Measurements from ENCODE around the gene RORB. TPM values are rescaled to one million over a fixed set of nuclear protein-coding genes. Genes with fewer than 3 reads are reported as not detected.

RORB gene
- 1 to 10 TPM; 2.2 to 2.5 TPM for total RNA-seq

GRCh38 chr9:74496819-74497747 is at the start of gene RORB:
Gene RORB, plus strand, starts transcription at chr9:74497335. Its CDS starts 642 bp downstream, at chr9:74497977.
- ATAC-seq, result peak; percentile 93 to 95
- Mint-ChIP-seq H3K27me3 (peaks cover 17 to 40% of the 10 kb centered on the region in 2 donors), H3K4me3 (peak within 1 kb of the TSS; percentile 96)

GRCh38 chr9:74447451-74448193 is 49.5 kb upstream of the RORB start:
- Mint-ChIP-seq H3K27ac (no peak overlapping the region), H3K4me3 (no peak overlapping the region), H3K27me3 (peaks cover 0 to 16% of the 10 kb centered on the region in 2 donors), H3K9me3 (peaks cover 10% of the 10 kb centered on the region), H3K4me1 (ENCODE audit: low read depth in 2 of 2) (no peaks in the 10 kb centered on the region), H3K36me3 (no peaks in the 10 kb centered on the region)
- DNase-seq (ENCODE audit: low spot score) (no peak), ATAC-seq (no peak)

More at GRCh38 chr9:74496819-74497747, at the start of gene RORB:
- H3K4me1 Mint-ChIP-seq (ENCODE audit: low read depth in 2 of 2), result peaks cover 34 to 36% of the 10 kb centered on the region in 2 donors
- H3K9me3 Mint-ChIP-seq, result no peaks in the 10 kb centered on the region
- H3K27ac Mint-ChIP-seq, result peak within 1 kb of the TSS; percentile 68 to 77
- no peaks in the 10 kb centered on the region for H3K36me3 Mint-ChIP-seq
- DNase-seq (ENCODE audit: low spot score), result peak; percentile 83

GRCh38 chr9:74449060-74449459 is 48.1 kb upstream of the RORB start:
- Mint-ChIP-seq H3K4me3 (no peak overlapping the region), H3K4me1 (ENCODE audit: low read depth in 2 of 2) (no peaks in the 10 kb centered on the region), H3K27me3 (peaks cover 0 to 17% of the 10 kb centered on the region in 2 donors), H3K9me3 (peaks cover 10% of the 10 kb centered on the region), H3K27ac (no peak overlapping the region), H3K36me3 (no peaks in the 10 kb centered on the region)
- DNase-seq (ENCODE audit: low spot score), result no peak
- ATAC-seq, result peak in 1 of 2 donors; percentile 24

DNA sequence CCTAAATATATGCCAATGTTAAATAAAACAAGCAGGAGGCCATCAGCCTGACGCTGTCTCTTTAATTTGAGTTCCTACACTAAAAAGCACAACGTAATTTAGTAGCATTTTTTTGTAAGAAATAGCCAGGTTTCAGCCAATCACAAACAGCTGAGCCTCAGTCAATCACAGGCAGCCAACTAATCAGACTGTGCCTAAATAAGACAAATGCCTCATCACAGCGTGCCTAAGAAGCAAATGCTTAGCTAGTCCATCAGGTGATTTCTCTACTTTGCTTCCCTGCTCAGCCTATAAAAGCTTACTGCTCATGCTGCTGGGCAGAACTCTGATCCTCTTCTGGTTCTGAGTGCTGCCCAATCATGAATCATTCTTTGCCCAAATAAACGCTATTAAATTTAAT is 38.3 kb upstream of the RORB start:
- peaks cover 0 to 4% of the 10 kb centered on the region in 2 donors for H3K4me1 Mint-ChIP-seq (ENCODE audit: low read depth in 2 of 2)
- peaks cover 0 to 8% of the 10 kb centered on the region in 2 donors for H3K27me3 Mint-ChIP-seq

DNA sequence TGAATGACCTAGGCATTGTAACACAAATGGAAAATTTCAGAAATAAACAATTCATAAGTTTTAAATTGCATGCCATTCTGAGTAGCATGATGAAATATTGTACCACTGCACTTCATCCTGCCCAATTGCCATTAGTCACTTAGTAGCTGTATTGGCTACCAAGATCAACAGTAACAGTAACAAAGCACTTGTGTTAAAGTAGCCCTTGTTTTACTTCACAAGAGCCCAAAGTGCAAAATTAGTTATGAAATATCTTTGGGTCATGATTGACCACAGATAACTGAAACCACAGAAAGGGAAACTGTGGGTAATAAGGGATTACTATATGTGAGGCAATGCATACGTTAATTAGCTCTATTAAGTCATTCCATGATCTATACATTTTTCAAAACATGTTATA is 33.3 kb upstream of the RORB start:
- H3K4me3 Mint-ChIP-seq, result peak overlapping the region; percentile 3
- H3K27me3 Mint-ChIP-seq, result no peaks in the 10 kb centered on the region
- no peak overlapping the region for H3K27ac Mint-ChIP-seq
- no peak for DNase-seq (ENCODE audit: low spot score)
- peaks cover 0 to 10% of the 10 kb centered on the region in 2 donors for H3K4me1 Mint-ChIP-seq (ENCODE audit: low read depth in 2 of 2)
- no peaks in the 10 kb centered on the region for H3K36me3 Mint-ChIP-seq
- H3K9me3 Mint-ChIP-seq, result no peaks in the 10 kb centered on the region
- ATAC-seq, result peak; percentile 48 to 67

More for the DNA sequence above, 38.3 kb upstream of the RORB start:
- H3K36me3 Mint-ChIP-seq, result no peaks in the 10 kb centered on the region
- H3K9me3 Mint-ChIP-seq, result no peaks in the 10 kb centered on the region
- no peak overlapping the region for H3K4me3 Mint-ChIP-seq
- no peak for ATAC-seq
- no peak overlapping the region for H3K27ac Mint-ChIP-seq
- no peak for DNase-seq (ENCODE audit: low spot score)

DNA sequence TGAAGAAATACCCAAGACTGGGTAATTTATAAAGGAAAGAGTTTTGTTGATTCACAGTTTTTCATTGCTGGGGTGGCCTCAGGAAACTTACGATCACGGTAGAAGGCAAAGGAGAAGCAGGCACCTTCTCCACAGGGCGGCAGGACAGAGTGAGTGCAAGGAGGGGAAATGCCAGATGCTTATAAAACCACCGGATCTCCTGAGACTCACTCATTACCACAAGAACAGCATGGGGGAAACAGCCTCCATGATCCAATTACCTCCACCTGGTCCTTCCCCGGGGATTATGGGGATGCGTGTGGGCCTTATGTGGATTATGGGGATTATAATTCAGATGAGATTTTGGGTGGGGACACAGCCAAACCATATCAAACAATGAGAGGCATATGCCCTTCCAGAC is 18.5 kb upstream of the RORB start:
- Mint-ChIP-seq H3K9me3 (no peaks in the 10 kb centered on the region), H3K27me3 (peaks cover 3 to 19% of the 10 kb centered on the region in 2 donors), H3K4me3 (no peak overlapping the region), H3K4me1 (ENCODE audit: low read depth in 2 of 2) (no peaks in the 10 kb centered on the region), H3K27ac (no peak overlapping the region), H3K36me3 (peaks cover 5% of the 10 kb centered on the region)
- no peak for ATAC-seq
- no peak for DNase-seq (ENCODE audit: low spot score)

GRCh38 chr9:74479711-74480110 is 17.4 kb upstream of the RORB start:
- ATAC-seq, result no peak
- peaks cover 3 to 17% of the 10 kb centered on the region in 2 donors for H3K27me3 Mint-ChIP-seq
- no peak for DNase-seq (ENCODE audit: low spot score)

DNA sequence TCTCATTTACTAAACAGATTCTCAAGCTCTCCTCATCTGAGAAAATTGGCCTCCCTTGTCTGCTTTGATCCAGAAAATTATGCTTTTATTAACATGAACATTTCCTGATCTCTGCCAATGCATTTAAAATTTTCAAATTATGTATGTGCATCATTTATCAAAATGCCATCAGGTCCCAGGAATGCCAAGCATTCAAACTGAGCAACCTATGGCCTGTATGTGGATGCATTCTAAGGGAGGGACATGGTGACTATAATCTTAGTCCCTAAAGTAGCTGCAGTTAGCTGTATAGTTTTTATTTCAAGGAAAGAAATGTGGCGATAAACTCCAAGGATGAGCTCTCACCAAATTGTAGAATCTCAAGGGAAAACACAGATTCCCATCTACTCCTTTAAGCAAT is 9.7 kb upstream of the RORB start:
- Mint-ChIP-seq H3K4me1 (ENCODE audit: low read depth in 2 of 2) (no peaks in the 10 kb centered on the region), H3K27me3 (peaks cover 6 to 26% of the 10 kb centered on the region in 2 donors), H3K36me3 (no peaks in the 10 kb centered on the region), H3K9me3 (no peaks in the 10 kb centered on the region), H3K27ac (no peak overlapping the region), H3K4me3 (no peak overlapping the region)
- DNase-seq (ENCODE audit: low spot score) (no peak), ATAC-seq (no peak)

More at GRCh38 chr9:74479711-74480110, 17.4 kb upstream of the RORB start:
- Mint-ChIP-seq H3K4me1 (ENCODE audit: low read depth in 2 of 2) (no peaks in the 10 kb centered on the region), H3K9me3 (no peaks in the 10 kb centered on the region), H3K27ac (no peak overlapping the region), H3K4me3 (no peak overlapping the region), H3K36me3 (peaks cover 5% of the 10 kb centered on the region)

GRCh38 chr9:74493512-74493911 is 3.6 kb upstream of the RORB start:
- Mint-ChIP-seq H3K27me3 (peaks cover 6 to 17% of the 10 kb centered on the region in 2 donors), H3K27ac (no peak overlapping the region), H3K4me3 (no peak overlapping the region), H3K9me3 (no peaks in the 10 kb centered on the region), H3K36me3 (no peaks in the 10 kb centered on the region), H3K4me1 (ENCODE audit: low read depth in 2 of 2) (peaks cover 16 to 20% of the 10 kb centered on the region in 2 donors)
- ATAC-seq (no peak), DNase-seq (ENCODE audit: low spot score) (no peak)

GRCh38 chr9:74494490-74494889 is 2.6 kb upstream of the RORB start:
- no peak overlapping the region for H3K27ac Mint-ChIP-seq
- no peak for ATAC-seq
- no peak overlapping the region for H3K4me3 Mint-ChIP-seq
- peaks cover 12 to 22% of the 10 kb centered on the region in 2 donors for H3K27me3 Mint-ChIP-seq
- H3K9me3 Mint-ChIP-seq, result no peaks in the 10 kb centered on the region
- no peak for DNase-seq (ENCODE audit: low spot score)
- peaks cover 22 to 27% of the 10 kb centered on the region in 2 donors for H3K4me1 Mint-ChIP-seq (ENCODE audit: low read depth in 2 of 2)
- no peaks in the 10 kb centered on the region for H3K36me3 Mint-ChIP-seq

GRCh38 chr9:74496406-74496805 is 729 bp upstream of the RORB start:
- no peaks in the 10 kb centered on the region for H3K9me3 Mint-ChIP-seq
- ATAC-seq (no peak), DNase-seq (ENCODE audit: low spot score) (no peak)
- H3K27ac Mint-ChIP-seq, result peak overlapping the region; percentile 68 to 77
- H3K27me3 Mint-ChIP-seq, result peaks cover 20 to 39% of the 10 kb centered on the region in 2 donors
- no peaks in the 10 kb centered on the region for H3K36me3 Mint-ChIP-seq
- H3K4me3 Mint-ChIP-seq, result peak overlapping the region; percentile 96
- peaks cover 34 to 36% of the 10 kb centered on the region in 2 donors for H3K4me1 Mint-ChIP-seq (ENCODE audit: low read depth in 2 of 2)

- H3K4me1 Mint-ChIP-seq (ENCODE audit: low read depth in 2 of 2), result peaks cover 34 to 36% of the 10 kb centered on the region in 2 donors
- peak; percentile 16 to 35 for ATAC-seq
- no peak for DNase-seq (ENCODE audit: low spot score)
- no peaks in the 10 kb centered on the region for H3K9me3 Mint-ChIP-seq
- no peaks in the 10 kb centered on the region for H3K36me3 Mint-ChIP-seq
- peak overlapping the region; percentile 96 for H3K4me3 Mint-ChIP-seq
- H3K27ac Mint-ChIP-seq, result peak overlapping the region; percentile 56 to 77
- H3K27me3 Mint-ChIP-seq, result peaks cover 16 to 34% of the 10 kb centered on the region in 2 donors
Measured at GRCh38 chr9:74497748-74498620, 849 bp downstream of the RORB start.

DNA sequence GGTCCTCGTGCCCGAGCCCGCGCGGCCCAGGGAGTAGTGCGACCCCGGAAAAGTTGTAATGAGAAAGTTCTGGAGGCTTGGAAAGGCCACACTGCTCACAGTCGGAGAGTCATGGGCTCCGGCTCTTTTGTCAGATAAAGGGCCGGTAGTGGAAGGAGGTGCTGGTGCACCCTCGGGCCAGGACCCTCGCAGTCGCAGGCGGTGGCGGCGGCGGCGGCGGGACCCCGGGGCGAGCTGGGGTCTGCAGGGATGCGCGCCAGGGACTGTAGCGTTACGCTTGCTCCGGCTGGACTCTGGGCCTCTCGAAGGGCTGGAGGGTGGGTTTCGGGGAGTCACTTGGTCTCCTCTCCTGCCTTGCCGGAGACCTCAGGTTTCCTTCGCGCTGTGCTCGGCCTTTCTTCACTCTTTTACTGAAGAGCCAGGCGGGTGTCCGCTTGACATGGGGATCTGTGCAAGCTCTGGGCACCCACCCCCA is 1.5 kb downstream of the RORB start:
- DNase-seq (ENCODE audit: low spot score) (no peak), ATAC-seq (no peak)
- Mint-ChIP-seq H3K4me1 (ENCODE audit: low read depth in 2 of 2) (peaks cover 34 to 36% of the 10 kb centered on the region in 2 donors), H3K27me3 (peaks cover 19 to 34% of the 10 kb centered on the region in 2 donors), H3K36me3 (no peaks in the 10 kb centered on the region), H3K27ac (peak overlapping the region in 1 of 2 donors; percentile 77), H3K4me3 (peak overlapping the region; percentile 96), H3K9me3 (no peaks in the 10 kb centered on the region)
